HepG2 (cell line): Measurements from ENCODE around the gene ADAM22. TPM values are rescaled to one million over a fixed set of nuclear protein-coding genes. Genes with fewer than 3 reads are reported as not detected.

Experiments used
- ARID5B ChIP-seq: IDR thresholded peaks from 2 replicates; pipeline ENCODE4 v1.4.0; 2020; ENCODE audit warnings: mild to moderate bottlenecking, missing genetic modification reagents
- ARNT ChIP-seq: fragments of 450-650 bp; IDR thresholded peaks from 2 replicates; pipeline ENCODE4 v1.6.1; 2017
- ATF7-NPFF ChIP-seq: sonication (generic); formaldehyde crosslinking; IDR thresholded peaks from 2 replicates; pipeline ENCODE4 v1.8.1; 2023; ENCODE audit warnings: mild to moderate bottlenecking, low read depth, missing genetic modification reagents, moderate library complexity
- BCL6 ChIP-seq: IDR thresholded peaks from 2 replicates; pipeline ENCODE4 v1.6.1; 2016; ENCODE audit warnings: missing genetic modification reagents, missing compliant biosample characterization
- CREB1 ChIP-seq, 2 experiments: fragments of 450-650 bp in 1 of 2; IDR thresholded peaks; 2 replicates each; pipeline ENCODE4 v1.6.1; 2016 to 2017; ENCODE audit warnings: control low read depth in 1 of 2, mild to moderate bottlenecking in 1 of 2, missing compliant biosample characterization in 1 of 2, missing genetic modification characterization in 1 of 2
- EED ChIP-seq: sonication (generic); formaldehyde crosslinking; IDR thresholded peaks from 2 replicates; pipeline ENCODE4 v1.5.0; 2020; ENCODE audit warnings: mild to moderate bottlenecking, missing genetic modification reagents
- ELF3 ChIP-seq: IDR thresholded peaks from 2 replicates; pipeline ENCODE4 v1.6.1; 2016; ENCODE audit warnings: missing genetic modification reagents, missing compliant biosample characterization
- FLYWCH1 ChIP-seq: sonication (generic); formaldehyde crosslinking; IDR thresholded peaks from 2 replicates; pipeline ENCODE4 v1.8.1; 2023; ENCODE audit warnings: mild to moderate bottlenecking, missing genetic modification reagents
- FOXJ3 ChIP-seq: sonication (generic); formaldehyde crosslinking; IDR thresholded peaks from 2 replicates; pipeline ENCODE4 v1.4.0; 2020; ENCODE audit warnings: missing genetic modification reagents, mild to moderate bottlenecking, borderline replicate concordance
- FOXO4 ChIP-seq: sonication (generic); formaldehyde crosslinking; conservative IDR thresholded peaks from 2 replicates; pipeline ENCODE4 v1.8.1; 2023; ENCODE audit warnings: missing genetic modification reagents
- HNRNPL ChIP-seq: fragments of 200-400 bp; formaldehyde crosslinking; IDR thresholded peaks from 2 replicates; pipeline ENCODE4 v1.6.1; 2017; ENCODE audit warnings: mild to moderate bottlenecking, low read depth, low read length
- MAFK ChIP-seq, 2 experiments: IDR thresholded peaks in 1 of 2; conservative IDR thresholded peaks in 1 of 2; 2 replicates each; pipeline ENCODE4 v1.6.1; 2011; ENCODE audit warnings: improper control_type of control experiment in 2 of 2, low read length in 2 of 2
- MTERF4 ChIP-seq: sonication (generic); formaldehyde crosslinking; IDR thresholded peaks from 2 replicates; pipeline ENCODE4 v1.8.0; 2023; ENCODE audit warnings: mild to moderate bottlenecking, missing genetic modification reagents
- MYPOP ChIP-seq: sonication (generic); formaldehyde crosslinking; IDR thresholded peaks from 2 replicates; pipeline ENCODE4 v1.8.1; 2023; ENCODE audit warnings: mild to moderate bottlenecking, moderate library complexity, missing genetic modification reagents
- NCOA2 ChIP-seq: sonication (generic); formaldehyde crosslinking; IDR thresholded peaks from 2 replicates; pipeline ENCODE4 v1.8.0; 2022; ENCODE audit warnings: inconsistent platforms
- NKX3-1 ChIP-seq: sonication (generic); formaldehyde crosslinking; IDR thresholded peaks from 2 replicates; pipeline ENCODE4 v1.5.0; 2020; ENCODE audit warnings: missing genetic modification reagents
- NR2F2 ChIP-seq: IDR thresholded peaks from 2 replicates; pipeline ENCODE4 v1.6.1; 2012; ENCODE audit warnings: low read depth, inconsistent platforms, borderline replicate concordance
- PPARG ChIP-seq: conservative IDR thresholded peaks from 2 replicates; pipeline ENCODE4 v1.6.1; 2016; ENCODE audit warnings: missing biosample characterization, missing genetic modification reagents
- RAD51 ChIP-seq: fragments of 450-650 bp; IDR thresholded peaks from 2 replicates; pipeline ENCODE4 v1.6.1; 2016; ENCODE audit warnings: borderline replicate concordance
- RBM39 ChIP-seq: fragments of 200-400 bp; formaldehyde crosslinking; IDR thresholded peaks from one replicate; pipeline ENCODE4 v1.6.1; 2018; ENCODE audit warnings: antibody characterized with exemption, mild to moderate bottlenecking, low read depth, low read length; ENCODE audit not compliant: poor library complexity, severe bottlenecking
- SMARCC2 ChIP-seq: fragments of 450-650 bp; IDR thresholded peaks from 2 replicates; pipeline ENCODE4 v1.6.1; 2017; ENCODE audit warnings: antibody characterized with exemption, mild to moderate bottlenecking
- TCF12 ChIP-seq, 2 experiments: fragments of 450-650 bp in 1 of 2; sonication (generic) in 1 of 2; formaldehyde crosslinking in 1 of 2; IDR thresholded peaks; 2 replicates each; pipeline versions ENCODE4 v1.6.1 to v1.8.0; 2017 to 2022; ENCODE audit warnings: antibody characterized with exemption in 1 of 2, mild to moderate bottlenecking in 1 of 2, missing genetic modification reagents in 1 of 2, moderate library complexity in 1 of 2
- ZKSCAN5 ChIP-seq: sonication (generic); formaldehyde crosslinking; IDR thresholded peaks from 2 replicates; pipeline ENCODE4 v1.5.1; 2020; ENCODE audit warnings: mild to moderate bottlenecking, missing genetic modification reagents
- ZNF883 ChIP-seq: sonication (generic); formaldehyde crosslinking; IDR thresholded peaks from 2 replicates; pipeline ENCODE4 v1.5.1; 2020; ENCODE audit warnings: mild to moderate bottlenecking, missing genetic modification reagents; ENCODE audit errors: not compliant biosample characterization
- polyA plus RNA-seq, 8 experiments: library from polyadenylated mRNA; depleted of rRNA in 3 of 8; stranded (reverse) in 7 of 8; unstranded in 1 of 8; fragments of >200 nt; fragmentation: Illumina TruSeq in 4 of 8; extraction: Trizol in 4 of 8; gene quantifications; 2 replicates each; pipeline versions ENCODE4 v1.2.1 to v1.2.3, GENCODE V29; 2011 to 2016; ENCODE audit warnings: low read depth in 4 of 8, missing spikeins in 1 of 8, mixed read lengths in 1 of 8; ENCODE audit not compliant: insufficient read depth in 1 of 8
- total RNA-seq, 5 experiments: library from RNA; depleted of rRNA; stranded (reverse); fragments of >200 nt; fragmentation: Illumina TruSeq; extraction: Trizol; gene quantifications; 2 replicates each; pipeline ENCODE4 v1.2.3, GENCODE V29; 2016; ENCODE audit warnings: low read depth in 1 of 5

Gene ADAM22
- total and polyA plus RNA-seq, 2 of the 13 experiments (the other 11 are each of a cell fraction or from before 2014, with no cell fraction given): 1.9 to 6.7 TPM

GRCh38 chr7:88226886-88227516 lies 292.9 kb downstream of the ADAM22 start (continued):
- TF ChIP-seq NCOA2: peak; percentile 63; the same call in 1 of the 2 replicates
- TF ChIP-seq ZKSCAN5 (CRISPR knock-in tag): no peak
- TF ChIP-seq CREB1 (IDR thresholded peaks at IDR 0.05): no peak
- TF ChIP-seq CREB1 (CRISPR knock-in tag; IDR thresholded peaks at IDR 0.05): peak; percentile 44; the same call in 1 of the 2 replicates
- peak; percentile 70 for TF ChIP-seq BCL6
- no peak for TF ChIP-seq FLYWCH1 (CRISPR knock-in tag)
- peak; percentile 86 for TF ChIP-seq NR2F2
- no peak for TF ChIP-seq MAFK (conservative IDR thresholded peaks at IDR 0.05 in 1 of 2, IDR thresholded peaks at IDR 0.05 in 1 of 2; ENCODE audit: low read length in 2 of 2)
- no peak for TF ChIP-seq RBM39
- TF ChIP-seq ARID5B (CRISPR knock-in tag): peak; percentile 82
- TF ChIP-seq FOXO4 (CRISPR knock-in tag): no peak
- no peak for TF ChIP-seq NKX3-1 (CRISPR knock-in tag)
- no peak for TF ChIP-seq ARNT
- TF ChIP-seq HNRNPL: no peak
- TF ChIP-seq ATF7-NPFF (CRISPR knock-in tag): no peak
- no peak for TF ChIP-seq MTERF4 (CRISPR knock-in tag)
- TF ChIP-seq MYPOP (CRISPR knock-in tag): peak; percentile 51; the same call in 1 of the 2 replicates
- no peak for TF ChIP-seq RAD51
- TF ChIP-seq PPARG (CRISPR knock-in tag): no peak
- TF ChIP-seq FOXJ3 (CRISPR knock-in tag): peak; percentile 75; the same call in 1 of the 2 replicates
- 0 out of 2 replicates have a peak, but pooled peaks have one; percentile 16 for TF ChIP-seq ELF3 (CRISPR knock-in tag)
- TF ChIP-seq ZNF883: no peak
- TF ChIP-seq TCF12 (IDR thresholded peaks at IDR 0.05): no peak
- no peak for TF ChIP-seq TCF12 (CRISPR knock-in tag; IDR thresholded peaks at IDR 0.05)
- no peak for TF ChIP-seq EED (CRISPR knock-in tag)
- no peak for TF ChIP-seq SMARCC2
